ENCODE measurements around the gene SASH1.

- TF ChIP-seq POLR2A (IDR thresholded peaks at IDR 0.05) (no peak), POLR2AphosphoS5 (IDR thresholded peaks at IDR 0.05) (no peak)
- TF ChIP-seq, protein P1, sequence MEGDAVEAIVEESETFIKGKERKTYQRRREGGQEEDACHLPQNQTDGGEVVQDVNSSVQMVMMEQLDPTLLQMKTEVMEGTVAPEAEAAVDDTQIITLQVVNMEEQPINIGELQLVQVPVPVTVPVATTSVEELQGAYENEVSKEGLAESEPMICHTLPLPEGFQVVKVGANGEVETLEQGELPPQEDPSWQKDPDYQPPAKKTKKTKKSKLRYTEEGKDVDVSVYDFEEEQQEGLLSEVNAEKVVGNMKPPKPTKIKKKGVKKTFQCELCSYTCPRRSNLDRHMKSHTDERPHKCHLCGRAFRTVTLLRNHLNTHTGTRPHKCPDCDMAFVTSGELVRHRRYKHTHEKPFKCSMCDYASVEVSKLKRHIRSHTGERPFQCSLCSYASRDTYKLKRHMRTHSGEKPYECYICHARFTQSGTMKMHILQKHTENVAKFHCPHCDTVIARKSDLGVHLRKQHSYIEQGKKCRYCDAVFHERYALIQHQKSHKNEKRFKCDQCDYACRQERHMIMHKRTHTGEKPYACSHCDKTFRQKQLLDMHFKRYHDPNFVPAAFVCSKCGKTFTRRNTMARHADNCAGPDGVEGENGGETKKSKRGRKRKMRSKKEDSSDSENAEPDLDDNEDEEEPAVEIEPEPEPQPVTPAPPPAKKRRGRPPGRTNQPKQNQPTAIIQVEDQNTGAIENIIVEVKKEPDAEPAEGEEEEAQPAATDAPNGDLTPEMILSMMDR (IDR thresholded peaks at IDR 0.05): no peak
These were observed 248.2 kb downstream of the SASH1 start for GRCh38 chr6:148590883-148591282.
